ENCODE data around the gene EPB41L5.
"Not testable (repeated sequence)": the region's sequence is repeated elsewhere in the genome, so short reads cannot be mapped to it uniquely, and the experiment has no call there.

Gene EPB41L5

GRCh38 chr2:120100627-120101026 is 87.8 kb downstream of the EPB41L5 start:
- DNase-seq (ENCODE audit: low read depth, low spot score): no peak

GRCh38 chr2:120103723-120104467 is 91.0 kb downstream of the EPB41L5 start:
- peak; percentile 90 for DNase-seq (ENCODE audit: low read depth, low spot score)

GRCh38 chr2:120104772-120105171 is 91.9 kb downstream of the EPB41L5 start:
- DNase-seq (ENCODE audit: low read depth, low spot score): no peak

GRCh38 chr2:120105360-120105759 is 92.5 kb downstream of the EPB41L5 start:
- DNase-seq (ENCODE audit: low read depth, low spot score): no peak

GRCh38 chr2:120108049-120108448 is 95.2 kb downstream of the EPB41L5 start:
- DNase-seq (ENCODE audit: low read depth, low spot score): peak; percentile 85

GRCh38 chr2:120108749-120109148 is 95.9 kb downstream of the EPB41L5 start:
- no peak for DNase-seq (ENCODE audit: low read depth, low spot score)

- peak; percentile 27 for DNase-seq (ENCODE audit: low read depth, low spot score)
Observed at GRCh38 chr2:120109186-120110061, 96.5 kb downstream of the EPB41L5 start.

GRCh38 chr2:120110062-120110362 is 97.1 kb downstream of the EPB41L5 start:
- DNase-seq (ENCODE audit: low read depth, low spot score): no peak

GRCh38 chr2:120110507-120110906 is 97.6 kb downstream of the EPB41L5 start:
- no peak for DNase-seq (ENCODE audit: low read depth, low spot score)

GRCh38 chr2:120111193-120111592 is 98.3 kb downstream of the EPB41L5 start:
- no peak for DNase-seq (ENCODE audit: low read depth, low spot score)

GRCh38 chr2:120118018-120118417 is 105.1 kb downstream of the EPB41L5 start:
- no peak for DNase-seq (ENCODE audit: low read depth, low spot score)

- no peak for DNase-seq (ENCODE audit: low read depth, low spot score)
Observed at GRCh38 chr2:120118471-120118870, 105.6 kb downstream of the EPB41L5 start.

GRCh38 chr2:120121337-120121736 is 108.5 kb downstream of the EPB41L5 start:
- DNase-seq (ENCODE audit: low read depth, low spot score): not testable (repeated sequence)

- no peak for DNase-seq (ENCODE audit: low read depth, low spot score)
Observed at GRCh38 chr2:120123090-120123489, 110.2 kb downstream of the EPB41L5 start.

GRCh38 chr2:120125195-120125594 is 112.3 kb downstream of the EPB41L5 start:
- no peak for DNase-seq (ENCODE audit: low read depth, low spot score)

GRCh38 chr2:120128216-120128615 is 115.3 kb downstream of the EPB41L5 start:
- DNase-seq (ENCODE audit: low read depth, low spot score): no peak

- peak; percentile 60 for DNase-seq (ENCODE audit: low read depth, low spot score)
Observed at GRCh38 chr2:120132190-120132589, 119.3 kb downstream of the EPB41L5 start.

- no peak for DNase-seq (ENCODE audit: low read depth, low spot score)
Observed at GRCh38 chr2:120132691-120133090, 119.8 kb downstream of the EPB41L5 start.

- DNase-seq (ENCODE audit: low read depth, low spot score): no peak
Observed at GRCh38 chr2:120133572-120134244, 120.8 kb downstream of the EPB41L5 start.

- peak; percentile 95 for DNase-seq (ENCODE audit: low read depth, low spot score)
Observed at GRCh38 chr2:120134263-120134662, 121.4 kb downstream of the EPB41L5 start.

- DNase-seq (ENCODE audit: low read depth, low spot score): not testable (repeated sequence)
Observed at GRCh38 chr2:120135013-120135412, 122.1 kb downstream of the EPB41L5 start.

- no peak for DNase-seq (ENCODE audit: low read depth, low spot score)
Observed at GRCh38 chr2:120140866-120141265, 128.0 kb downstream of the EPB41L5 start.
